ENCODE data around the gene FIG4.
A peak's percentile ranks its signal among the peaks of the same experiment; 100 is the strongest.

Gene FIG4

GRCh38 chr6:109793021-109793420, 101.9 kb downstream of the FIG4 start:
- Histone ChIP-seq H3K27ac (ENCODE audit: low read depth, low read length) (no peak overlapping the region), H3K27me3 (ENCODE audit: control insufficient read depth, low read length) (no peaks in the 10 kb centered on the region), H3F3A (ENCODE audit: control insufficient read depth, insufficient read depth) (no peaks in the 10 kb centered on the region), H4K20me1 (ENCODE audit: control insufficient read depth, insufficient read depth, low read depth, low read length) (no peaks in the 10 kb centered on the region), H3K4me2 (ENCODE audit: low read length) (no peak overlapping the region), H3K79me2 (ENCODE audit: control insufficient read depth, low read length) (no peaks in the 10 kb centered on the region), H3K36me3 (ENCODE audit: control insufficient read depth, low read length) (no peaks in the 10 kb centered on the region), H3K4me3 (ENCODE audit: low read length) (no peak overlapping the region), H3K9me2 (replicated peaks; ENCODE audit: control insufficient read depth, low read length) (no peaks in the 10 kb centered on the region), H3K9me3 (ENCODE audit: control insufficient read depth, insufficient read depth, low read length) (no peaks in the 10 kb centered on the region), H3K4me1 (ENCODE audit: control insufficient read depth, low read length) (peaks cover 23% of the 10 kb centered on the region)
- TF ChIP-seq EZH2phosphoT487 (IDR thresholded peaks at IDR 0.05; ENCODE audit: borderline replicate concordance, low read length) (no peak), CTCF (IDR thresholded peaks at IDR 0.05; ENCODE audit: low read depth, low read length, poor library complexity, severe bottlenecking) (no peak)

- Histone ChIP-seq H3K9me3 (ENCODE audit: control insufficient read depth, insufficient read depth, low read length) (no peaks in the 10 kb centered on the region), H3K4me2 (ENCODE audit: low read length) (peak overlapping the region; percentile 65; the same call in 1 of the 2 replicates), H3K4me3 (ENCODE audit: low read length) (no peak overlapping the region), H4K20me1 (ENCODE audit: control insufficient read depth, insufficient read depth, low read depth, low read length) (no peaks in the 10 kb centered on the region), H3K4me1 (ENCODE audit: control insufficient read depth, low read length) (peaks cover 23% of the 10 kb centered on the region), H3K27me3 (ENCODE audit: control insufficient read depth, low read length) (no peaks in the 10 kb centered on the region), H3K79me2 (ENCODE audit: control insufficient read depth, low read length) (no peaks in the 10 kb centered on the region), H3F3A (ENCODE audit: control insufficient read depth, insufficient read depth) (no peaks in the 10 kb centered on the region), H3K36me3 (ENCODE audit: control insufficient read depth, low read length) (no peaks in the 10 kb centered on the region), H3K27ac (ENCODE audit: low read depth, low read length) (peak overlapping the region; percentile 62), H3K9me2 (replicated peaks; ENCODE audit: control insufficient read depth, low read length) (no peaks in the 10 kb centered on the region)
- TF ChIP-seq EZH2phosphoT487 (IDR thresholded peaks at IDR 0.05; ENCODE audit: borderline replicate concordance, low read length) (no peak), CTCF (IDR thresholded peaks at IDR 0.05; ENCODE audit: low read depth, low read length, poor library complexity, severe bottlenecking) (no peak)
These were observed 102.7 kb downstream of the FIG4 start for GRCh38 chr6:109793792-109794191.

- no peak for TF ChIP-seq EZH2phosphoT487 (IDR thresholded peaks at IDR 0.05; ENCODE audit: borderline replicate concordance, low read length)
- no peak for TF ChIP-seq CTCF (IDR thresholded peaks at IDR 0.05; ENCODE audit: low read depth, low read length, poor library complexity, severe bottlenecking)
- peak overlapping the region; percentile 65 for H3K4me2 ChIP-seq (ENCODE audit: low read length)
- H3K36me3 ChIP-seq (ENCODE audit: control insufficient read depth, low read length): no peaks in the 10 kb centered on the region
- no peaks in the 10 kb centered on the region for H3K9me2 ChIP-seq (replicated peaks; ENCODE audit: control insufficient read depth, low read length)
- no peaks in the 10 kb centered on the region for H4K20me1 ChIP-seq (ENCODE audit: control insufficient read depth, insufficient read depth, low read depth, low read length)
- no peaks in the 10 kb centered on the region for H3K79me2 ChIP-seq (ENCODE audit: control insufficient read depth, low read length)
- H3F3A ChIP-seq (ENCODE audit: control insufficient read depth, insufficient read depth): no peaks in the 10 kb centered on the region
- H3K4me3 ChIP-seq (ENCODE audit: low read length): peak overlapping the region; percentile 39
- H3K9me3 ChIP-seq (ENCODE audit: control insufficient read depth, insufficient read depth, low read length): no peaks in the 10 kb centered on the region
- peaks cover 23% of the 10 kb centered on the region for H3K4me1 ChIP-seq (ENCODE audit: control insufficient read depth, low read length)
- peak overlapping the region; percentile 62 for H3K27ac ChIP-seq (ENCODE audit: low read depth, low read length)
- no peaks in the 10 kb centered on the region for H3K27me3 ChIP-seq (ENCODE audit: control insufficient read depth, low read length)
These were observed 103.3 kb downstream of the FIG4 start for GRCh38 chr6:109794201-109794923.
